Heart left ventricle (tissue), 16 donors: Measurements from ENCODE around the gene NR3C1. TPM values are rescaled to one million over a fixed set of nuclear protein-coding genes. Genes with fewer than 3 reads are reported as not detected.

Source experiments
- ATAC-seq, 4 donors: fragments of 200-7000 bp; cut with Tn5 transposase; one replicate each; pipeline ENCODE4 v1.9.1; 2020 to 2022; ENCODE audit warnings: moderate library complexity in 4 of 4, mild to moderate bottlenecking in 3 of 4, moderate number of reproducible peaks in 1 of 4
- DNase-seq, 5 donors: peaks; one replicate each; pipeline ENCODE4 v3.0.0-alpha.2; 2020
- H3K27ac ChIP-seq, 12 donors: fragments of 200-600 bp; sonication (generic) in 4 of 12; one replicate each; pipeline versions ENCODE4 v1.5.0 to v1.8.0; 2016 to 2022; ENCODE audit warnings: mild to moderate bottlenecking in 2 of 12
- H3K27me3 ChIP-seq, 9 donors: fragments of 200-600 bp; sonication (generic) in 2 of 9; one replicate each; pipeline versions ENCODE4 v1.5.1 to v1.8.0; 2016 to 2022; ENCODE audit warnings: mild to moderate bottlenecking in 3 of 9
- H3K36me3 ChIP-seq, 9 donors: fragments of 200-600 bp; sonication (generic) in 2 of 9; one replicate each; pipeline versions ENCODE4 v1.5.0 to v1.8.0; 2018 to 2022; ENCODE audit warnings: mild to moderate bottlenecking in 2 of 9
- H3K4me1 ChIP-seq, 12 donors: fragments of 200-600 bp; sonication (generic) in 4 of 12; one replicate each; pipeline versions ENCODE4 v1.5.0 to v1.8.0; 2016 to 2022; ENCODE audit warnings: mild to moderate bottlenecking in 3 of 12
- H3K4me3 ChIP-seq, 12 donors: fragments of 200-600 bp; sonication (generic) in 4 of 12; one replicate each; pipeline versions ENCODE4 v1.5.0 to v1.8.0; 2017 to 2022; ENCODE audit warnings: mild to moderate bottlenecking in 9 of 12, moderate library complexity in 4 of 12
- H3K9me3 ChIP-seq, 12 donors: fragments of 200-600 bp; sonication (generic) in 4 of 12; one replicate each; pipeline versions ENCODE4 v1.5.0 to v1.8.0; 2016 to 2022; ENCODE audit warnings: mild to moderate bottlenecking in 1 of 12
- CTCF ChIP-seq, 12 donors: fragments of 200-600 bp; sonication (generic) in 4 of 12; IDR thresholded peaks; one replicate each; pipeline versions ENCODE4 v1.5.0 to v1.8.0; 2018 to 2022; ENCODE audit warnings: antibody characterized with exemption in 12 of 12, mild to moderate bottlenecking in 5 of 12
- POLR2A ChIP-seq, 2 donors: fragments of 450-650 bp; IDR thresholded peaks; one replicate each; pipeline ENCODE4 v1.6.1; 2017; ENCODE audit warnings: antibody characterized with exemption in 2 of 2, mild to moderate bottlenecking in 2 of 2, moderate library complexity in 2 of 2
- WGBS, 4 donors: extraction: QIAGEN DNeasy Blood & Tissue Kit in 2 of 4; methylation state at CpG; one replicate each; pipeline versions ENCODE4 v1.1.5 to v1.1.7; 2013 to 2018; 5-methylcytosine and 5-hydroxymethylcytosine counted together
- intact Hi-C, 10 donors: fragments of 100-400 bp; cut with DNase I; formaldehyde crosslinking; loops; one replicate each; pipeline versions ENCODE4 v1.11.1 to v1.14.2; 2022
- polyA plus RNA-seq, 2 donors: library from polyadenylated mRNA; stranded (reverse); fragments of 200-250 nt; gene quantifications; one replicate each; pipeline ENCODE4 v1.2.3, GENCODE V29; 2013
- total RNA-seq, 9 donors: library from RNA; depleted of rRNA in 2 of 9; stranded (reverse); fragments of >200 nt in 2 of 9; fragmentation: NEBNext Ultra II Directional in 3 of 9; extraction: Animal tissue kit (Norgen Biotek cat#: 25700) in 3 of 9; gene quantifications; one replicate each; pipeline versions ENCODE4 v1.1.0 to v1.2.4, GENCODE V29; 2016 to 2023
- donor health status: ischemic (EF 13 %, LVEDD 7.1; RV severe dilation, severe dysfunction).
- donor health status: healthy with polysubstance abuse.
- donor health status: DM: no; HTN: yes; CAD: no.
- donor health status: DM: no; HTN: no; CAD: no.
- donor health status: ischemic (EF 25% LVEDD 6.9; RV normal size, moderate dysfunction).
- donor health status: ischemic (EF 25% LVEDD 5.7; RV mildly dilated, moderate dysfunction).
- donor health status: healthy.
- donor health status: DM: yes; HTN: yes; CAD: no.
- donor health status: ischemic (EF 35%, LVEDD 5.7; RV mildly dilated, moderate dysfunction).
- donor health status: nonischemic (EF 11% LVEDD 7.7; RV severe dilation, severe dysfunction).
- donor health status: DM: yes; HTN: yes; CAD: no.
- donor health status: PGD.
- donor health status: ischemic (EF 29% LVEDD 5.4; RV normal size, mild dysfunction).
- donor health status: nonischemic (EF 23%, LVEDD 6.1; RV moderate dilation, normal function).

The NR3C1 gene
- total and polyA plus RNA-seq, 11 donors = 10.4 to 73.7 (median 45.3) TPM

GRCh38 chr5:143247134-143247815, 156.2 kb downstream of the NR3C1 start:
- DNase-seq (no peak), ATAC-seq (no peak)
- WGBS, 4 donors = 87 to 93% (median 92%) methylated on average over 1 of the region's 1 CpG
- no peaks in the 10 kb centered on the region for H3K27me3 ChIP-seq
- no peak overlapping the region for H3K27ac ChIP-seq
- TF ChIP-seq POLR2A (IDR thresholded peaks at IDR 0.05) = no peak
- no peak for TF ChIP-seq CTCF (IDR thresholded peaks at IDR 0.05)
- peaks cover 0 to 24% (median 9%) of the 10 kb centered on the region in 12 donors for H3K4me1 ChIP-seq
- no peak overlapping the region for H3K4me3 ChIP-seq
- no peaks in the 10 kb centered on the region for H3K9me3 ChIP-seq
- intact Hi-C loops = no loop called here
- no peaks in the 10 kb centered on the region for H3K36me3 ChIP-seq

DNA sequence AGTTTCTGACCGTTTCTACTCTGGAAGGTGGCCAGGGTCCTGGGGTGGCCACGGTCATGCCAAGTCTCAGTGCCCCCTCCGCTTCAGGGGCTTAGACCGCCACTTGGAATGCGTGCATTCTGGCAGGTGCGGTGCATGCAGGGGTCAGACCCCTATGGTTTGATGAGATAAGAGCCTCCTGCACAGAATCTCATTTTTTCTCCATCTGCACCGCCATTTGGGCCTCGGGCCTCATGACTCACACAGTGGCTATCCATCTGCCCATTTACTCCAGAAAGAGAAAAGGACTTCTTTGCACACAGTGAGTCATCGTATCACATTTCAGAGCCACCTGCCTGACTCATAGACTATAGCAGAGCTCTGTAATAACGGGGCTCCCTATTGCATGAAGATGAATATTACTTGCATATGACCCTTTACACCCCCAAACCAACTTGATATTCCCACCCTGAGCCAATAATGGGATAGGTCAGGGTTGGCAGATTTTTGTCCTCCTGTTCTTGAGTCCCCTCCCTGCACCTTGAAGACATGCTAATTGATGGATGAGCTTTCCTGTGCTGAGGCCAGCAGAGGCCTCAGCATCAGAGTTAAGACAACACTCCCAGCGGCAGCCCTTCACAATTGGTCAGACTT, 157.4 kb downstream of the NR3C1 start:
- Histone ChIP-seq H3K36me3 (no peaks in the 10 kb centered on the region), H3K9me3 (no peaks in the 10 kb centered on the region), H3K4me3 (no peak overlapping the region), H3K4me1 (peaks cover 0 to 24% (median 9%) of the 10 kb centered on the region in 12 donors), H3K27me3 (no peaks in the 10 kb centered on the region), H3K27ac (no peak overlapping the region)
- 94 to 97% (median 95%) methylated on average over 10 to 11 of the region's 11 CpGs for WGBS, 4 donors
- ATAC-seq = no peak
- DNase-seq = no peak
- intact Hi-C loops = no loop called here
- TF ChIP-seq CTCF (IDR thresholded peaks at IDR 0.05) (no peak), POLR2A (IDR thresholded peaks at IDR 0.05) (no peak)

DNA sequence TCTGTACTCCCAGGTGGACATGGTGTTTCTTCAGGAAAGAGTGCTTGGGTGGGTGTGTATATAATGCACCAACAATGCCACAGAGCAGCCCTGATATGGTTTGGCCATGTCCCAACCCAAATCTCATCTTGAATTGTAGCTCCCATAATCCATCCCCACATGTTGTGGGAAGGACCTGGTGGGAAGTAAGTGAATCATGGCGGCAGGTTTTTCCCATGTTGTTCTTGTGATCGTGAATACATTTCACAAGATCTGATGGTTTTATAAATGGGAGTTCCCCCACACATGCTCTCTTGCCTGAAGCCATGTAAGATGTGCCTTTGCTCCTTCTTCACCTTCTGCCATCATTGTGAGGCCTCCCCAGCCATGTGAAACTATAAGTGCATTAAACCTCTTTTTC, 158.5 kb downstream of the NR3C1 start:
- no peaks in the 10 kb centered on the region for H3K9me3 ChIP-seq
- intact Hi-C loops = no loop called here
- H3K36me3 ChIP-seq = no peaks in the 10 kb centered on the region
- WGBS, 4 donors = 70 to 100% (median 90%) methylated on average over 2 of the region's 2 CpGs
- DNase-seq = no peak
- no peak for TF ChIP-seq POLR2A (IDR thresholded peaks at IDR 0.05)
- no peak for TF ChIP-seq CTCF (IDR thresholded peaks at IDR 0.05)
- H3K4me1 ChIP-seq = peaks cover 0 to 24% (median 9%) of the 10 kb centered on the region in 12 donors
- H3K27me3 ChIP-seq = no peaks in the 10 kb centered on the region
- peak overlapping the region in 5 of 12 donors; percentile 39 to 77 (median 65) for H3K27ac ChIP-seq
- no peak for ATAC-seq
- H3K4me3 ChIP-seq = no peak overlapping the region

DNA sequence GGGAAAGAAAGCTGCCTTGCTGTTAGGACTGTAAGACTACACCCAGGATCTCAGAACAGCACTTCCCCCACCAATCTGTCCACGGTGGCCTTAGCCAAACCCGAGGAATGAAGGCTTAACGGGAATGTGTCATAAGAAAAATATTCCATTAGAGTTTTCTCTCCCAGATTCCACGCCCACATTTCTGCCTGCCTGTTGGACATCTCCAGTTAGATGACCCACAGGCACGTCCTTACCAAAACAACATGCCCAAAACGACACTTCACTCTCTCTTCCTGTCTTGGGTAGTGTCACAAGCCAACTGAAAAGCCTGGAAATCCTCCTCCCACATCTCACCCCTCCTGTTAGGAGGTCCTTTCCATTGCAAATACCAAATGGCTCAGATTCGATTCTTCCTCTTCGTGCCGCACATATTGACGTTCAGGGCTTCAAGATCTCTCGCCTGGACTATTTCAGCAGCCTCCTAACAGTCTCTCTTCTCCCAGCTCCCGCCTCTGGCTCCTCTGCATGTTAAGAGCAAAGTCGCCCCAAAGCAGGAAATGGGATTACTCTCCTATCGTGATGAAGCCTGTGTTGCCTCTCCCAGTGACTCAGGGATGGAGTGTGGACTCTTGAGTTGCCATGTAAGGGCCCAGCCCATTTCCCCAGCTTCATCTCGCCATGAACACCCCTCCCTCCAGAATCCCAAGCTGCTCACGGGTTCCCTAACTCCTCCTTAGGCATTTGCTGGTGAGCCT, 159.3 kb downstream of the NR3C1 start:
- Histone ChIP-seq H3K9me3 (no peaks in the 10 kb centered on the region), H3K27me3 (no peaks in the 10 kb centered on the region), H3K36me3 (no peaks in the 10 kb centered on the region), H3K27ac (peak overlapping the region in 11 of 12 donors; percentile 39 to 85 (median 68)), H3K4me1 (peaks cover 0 to 18% (median 7%) of the 10 kb centered on the region in 12 donors), H3K4me3 (peak overlapping the region in 6 of 12 donors; percentile 5 to 35 (median 18))
- TF ChIP-seq POLR2A (IDR thresholded peaks at IDR 0.05) (no peak), CTCF (IDR thresholded peaks at IDR 0.05) (no peak)
- ATAC-seq (peak; percentile 81 to 87 (median 86)), DNase-seq (peak; percentile 50 to 67 (median 56))
- intact Hi-C loops = no loop called here
- 55 to 71% (median 63%) methylated on average over 16 of the region's 16 CpGs for WGBS, 4 donors
